ENCODE data around the gene PKNOX2. TPM values are rescaled to one million over a fixed set of nuclear protein-coding genes. Genes with fewer than 3 reads are reported as not detected.

The PKNOX2 gene
- total RNA-seq, 4 donors from 2014 or later = 1.2 to 5.7 (median 2.2) TPM

DNA sequence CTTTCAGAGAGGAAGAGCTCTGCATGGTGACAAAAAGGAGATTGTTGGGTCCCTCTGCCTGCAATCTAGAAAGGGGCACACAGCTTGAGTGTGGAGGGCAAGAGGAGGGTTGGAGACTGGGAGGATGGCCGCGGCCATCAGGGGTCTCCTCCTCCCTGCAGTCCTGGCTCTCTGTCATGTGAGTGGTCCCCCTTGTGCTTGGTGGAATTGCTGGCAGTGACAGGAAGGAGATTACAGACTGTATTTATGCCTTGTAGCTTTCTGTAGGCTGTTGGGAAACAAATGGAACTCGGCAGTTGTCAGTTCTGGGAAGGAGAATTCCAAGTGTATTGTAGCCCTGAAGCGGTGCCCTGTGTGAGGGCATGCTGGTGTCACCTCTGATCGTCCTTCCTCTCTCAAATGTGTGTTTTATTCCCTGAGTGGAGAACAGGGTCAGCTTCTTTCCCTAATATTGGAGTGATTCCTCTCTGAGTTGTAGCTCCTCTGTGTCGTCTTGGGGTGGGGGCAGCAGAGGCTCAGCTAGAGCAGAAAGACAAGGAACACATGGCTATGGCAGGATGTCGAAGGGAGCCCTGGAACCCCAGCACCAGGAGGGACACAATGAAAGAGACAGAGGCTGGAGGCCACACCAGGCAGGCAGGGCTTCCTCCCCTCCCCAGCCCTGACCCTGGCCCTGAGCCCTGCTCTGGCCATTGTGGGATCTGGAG lies 163.1 kb downstream of the PKNOX2 start:
- H3K27ac ChIP-seq = no peak overlapping the region
- no peak for ATAC-seq
- TF ChIP-seq EP300 (IDR thresholded peaks at IDR 0.05) (no peak), POLR2AphosphoS5 (IDR thresholded peaks at IDR 0.05) (no peak)
- TF ChIP-seq, protein P1, sequence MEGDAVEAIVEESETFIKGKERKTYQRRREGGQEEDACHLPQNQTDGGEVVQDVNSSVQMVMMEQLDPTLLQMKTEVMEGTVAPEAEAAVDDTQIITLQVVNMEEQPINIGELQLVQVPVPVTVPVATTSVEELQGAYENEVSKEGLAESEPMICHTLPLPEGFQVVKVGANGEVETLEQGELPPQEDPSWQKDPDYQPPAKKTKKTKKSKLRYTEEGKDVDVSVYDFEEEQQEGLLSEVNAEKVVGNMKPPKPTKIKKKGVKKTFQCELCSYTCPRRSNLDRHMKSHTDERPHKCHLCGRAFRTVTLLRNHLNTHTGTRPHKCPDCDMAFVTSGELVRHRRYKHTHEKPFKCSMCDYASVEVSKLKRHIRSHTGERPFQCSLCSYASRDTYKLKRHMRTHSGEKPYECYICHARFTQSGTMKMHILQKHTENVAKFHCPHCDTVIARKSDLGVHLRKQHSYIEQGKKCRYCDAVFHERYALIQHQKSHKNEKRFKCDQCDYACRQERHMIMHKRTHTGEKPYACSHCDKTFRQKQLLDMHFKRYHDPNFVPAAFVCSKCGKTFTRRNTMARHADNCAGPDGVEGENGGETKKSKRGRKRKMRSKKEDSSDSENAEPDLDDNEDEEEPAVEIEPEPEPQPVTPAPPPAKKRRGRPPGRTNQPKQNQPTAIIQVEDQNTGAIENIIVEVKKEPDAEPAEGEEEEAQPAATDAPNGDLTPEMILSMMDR (IDR thresholded peaks at IDR 0.05) = no peak
- WGBS, 2 donors (ENCODE audit: low coverage in 1 of 2) = 50 to 81% methylated on average over 2 to 4 of the region's 7 CpGs
- H3K4me1 ChIP-seq = no peaks in the 10 kb centered on the region
- no peaks in the 10 kb centered on the region for H3K9me3 ChIP-seq
- H3K27me3 ChIP-seq = no peaks in the 10 kb centered on the region
- peaks cover 0 to 7% of the 10 kb centered on the region in 2 donors for H3K36me3 ChIP-seq
- H3K4me3 ChIP-seq = no peak overlapping the region

DNA sequence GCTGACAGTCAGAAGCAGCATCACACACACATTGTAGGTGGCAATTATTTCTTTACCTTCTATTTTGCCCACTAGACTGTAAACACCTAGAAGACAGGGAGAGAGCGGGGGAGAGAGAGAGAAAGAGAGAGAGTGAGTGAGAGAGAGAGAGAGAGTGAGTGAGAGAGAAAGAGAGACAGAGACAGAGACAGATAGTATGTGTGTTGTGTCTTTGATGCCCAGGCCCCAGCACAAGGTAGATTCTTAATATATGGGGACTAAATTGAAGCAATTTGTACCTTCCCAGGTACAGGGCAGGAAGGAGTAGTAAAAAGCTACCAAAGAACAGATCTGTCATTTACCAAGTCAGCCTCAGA lies 163.7 kb downstream of the PKNOX2 start:
- H3K27me3 ChIP-seq = no peaks in the 10 kb centered on the region
- no peak overlapping the region for H3K27ac ChIP-seq
- no peak for ATAC-seq
- H3K9me3 ChIP-seq = no peaks in the 10 kb centered on the region
- WGBS, 2 donors (ENCODE audit: low coverage in 1 of 2) = 100% methylated on average over 1 of the region's 1 CpG; no CpG with 5 or more reads in 1 of the 2 donors
- no peak for TF ChIP-seq POLR2AphosphoS5 (IDR thresholded peaks at IDR 0.05)
- no peak for TF ChIP-seq POLR2A (IDR thresholded peaks at IDR 0.05)
- TF ChIP-seq EP300 (IDR thresholded peaks at IDR 0.05) = no peak
- TF ChIP-seq, protein P1 (IDR thresholded peaks at IDR 0.05) = no peak
- H3K36me3 ChIP-seq = peaks cover 0 to 10% of the 10 kb centered on the region in 2 donors
- no peaks in the 10 kb centered on the region for H3K4me1 ChIP-seq
- no peak overlapping the region for H3K4me3 ChIP-seq

- WGBS, 2 donors (ENCODE audit: low coverage in 1 of 2) = 71 to 95% methylated on average over 6 to 8 of the region's 9 CpGs
- no peak for ATAC-seq
- H3K4me1 ChIP-seq = peaks cover 0 to 3% (median 0%) of the 10 kb centered on the region in 3 donors
Measured at GRCh38 chr11:125329786-125330185, 165.2 kb downstream of the PKNOX2 start.

DNA sequence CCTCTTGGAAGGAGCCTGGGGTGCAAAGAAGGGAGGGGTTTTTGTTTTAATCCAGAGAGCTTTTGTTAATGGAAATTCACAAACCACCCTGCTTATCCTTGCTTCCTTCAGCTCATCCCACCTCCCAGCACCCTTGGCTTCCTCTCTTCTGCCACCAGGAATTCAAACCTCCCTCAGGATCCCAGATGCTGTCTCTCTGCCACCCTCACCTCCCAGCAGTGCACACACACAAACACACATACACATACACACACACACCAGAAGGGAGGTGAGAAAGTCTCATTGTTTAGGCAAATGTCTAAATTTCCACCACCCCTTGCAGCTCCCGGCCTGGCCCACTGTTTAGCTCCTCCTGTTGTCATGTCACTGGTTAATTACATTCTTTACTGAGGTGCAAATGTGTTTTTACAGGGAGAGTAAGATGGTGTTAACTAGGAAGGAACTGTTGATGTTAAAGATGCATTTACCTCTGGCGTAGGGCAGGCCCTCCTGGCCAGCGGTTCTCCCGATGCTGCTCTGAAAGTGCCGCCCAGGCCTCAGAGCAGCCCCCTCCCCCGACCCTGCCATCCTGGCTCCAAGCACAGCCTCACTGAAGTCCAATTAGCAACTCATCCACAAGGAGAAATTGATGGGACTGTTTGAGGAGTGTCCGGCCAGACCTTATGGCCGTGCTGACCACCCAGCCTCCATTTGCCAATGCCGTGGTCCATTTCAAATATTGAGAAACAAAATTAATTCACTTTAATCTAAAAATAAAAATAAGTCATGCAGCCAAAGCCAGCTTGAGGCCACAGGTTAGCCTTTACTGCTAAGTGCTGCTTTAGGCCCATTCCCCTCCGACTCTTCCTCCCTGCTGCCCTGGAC lies 166.1 kb downstream of the PKNOX2 start:
- WGBS, 2 donors (ENCODE audit: low coverage in 1 of 2) = 76 to 100% methylated on average over 2 to 4 of the region's 10 CpGs
- no peak for TF ChIP-seq POLR2AphosphoS5 (IDR thresholded peaks at IDR 0.05)
- TF ChIP-seq EP300 (IDR thresholded peaks at IDR 0.05) = no peak
- TF ChIP-seq POLR2A (IDR thresholded peaks at IDR 0.05) = no peak
- TF ChIP-seq, protein P1 (IDR thresholded peaks at IDR 0.05) = no peak
- H3K4me3 ChIP-seq = no peak overlapping the region
- H3K4me1 ChIP-seq = peaks cover 0 to 4% (median 0%) of the 10 kb centered on the region in 3 donors
- ATAC-seq = no peak
- no peaks in the 10 kb centered on the region for H3K27me3 ChIP-seq
- peaks cover 0 to 10% of the 10 kb centered on the region in 2 donors for H3K36me3 ChIP-seq
- H3K9me3 ChIP-seq = no peaks in the 10 kb centered on the region
- H3K27ac ChIP-seq = no peak overlapping the region

More at GRCh38 chr11:125329786-125330185, 165.2 kb downstream of the PKNOX2 start:
- H3K27me3 ChIP-seq = no peaks in the 10 kb centered on the region
- TF ChIP-seq POLR2AphosphoS5 (IDR thresholded peaks at IDR 0.05) (no peak), EP300 (IDR thresholded peaks at IDR 0.05) (no peak), POLR2A (IDR thresholded peaks at IDR 0.05) (no peak)
- TF ChIP-seq, protein P1 (IDR thresholded peaks at IDR 0.05) = no peak
- peaks cover 0 to 10% of the 10 kb centered on the region in 2 donors for H3K36me3 ChIP-seq
- H3K4me3 ChIP-seq = no peak overlapping the region
- no peaks in the 10 kb centered on the region for H3K9me3 ChIP-seq
- H3K27ac ChIP-seq = no peak overlapping the region

All from gastroesophageal sphincter (tissue), 4 donors.